Activated CD4-positive, alpha-beta T cell treated with anti-CD3 and anti-CD28 coated beads, Interleukin-2, amount 10 ng/mL, durations not matched to agents 7 days and 5 days (primary cell): ENCODE results near the gene PDE4D. TPM values are rescaled to one million over a fixed set of nuclear protein-coding genes. Genes with fewer than 3 reads are reported as not detected.

Experiments
- CTCF ChIA-PET: fragments of 350-600 bp; sonication (Branson Sonifier 250); formaldehyde crosslinking; loops from one replicate; lab custom pipeline; 2021; ENCODE audit warnings: antibody characterized with exemption; lab: Charles Lee
- POLR2A ChIA-PET: fragments of 350-600 bp; sonication (Branson Sonifier 250); formaldehyde crosslinking; loops from one replicate; lab custom pipeline; 2021; ENCODE audit warnings: antibody characterized with exemption; lab: Charles Lee
- DNase-seq: peaks from one replicate; pipeline ENCODE4 v3.0.0-alpha.2; 2020
- H3K27ac Mint-ChIP-seq: one replicate; pipeline ENCODE4 v1.8.0; 2021; ENCODE audit warnings: mild to moderate bottlenecking, moderate library complexity, mixed read lengths
- H3K27me3 Mint-ChIP-seq: one replicate; pipeline ENCODE4 v1.8.0; 2021; ENCODE audit warnings: mixed read lengths
- H3K36me3 Mint-ChIP-seq: one replicate; pipeline ENCODE4 v1.8.0; 2021; ENCODE audit warnings: low read depth, mixed read lengths
- H3K4me1 Mint-ChIP-seq: one replicate; pipeline ENCODE4 v1.8.0; 2021; ENCODE audit warnings: mixed read lengths
- H3K4me3 Mint-ChIP-seq: one replicate; pipeline ENCODE4 v1.8.0; 2021; ENCODE audit warnings: mild to moderate bottlenecking, moderate library complexity, mixed read lengths
- H3K9me3 Mint-ChIP-seq: one replicate; pipeline ENCODE4 v1.8.0; 2021; ENCODE audit warnings: mixed read lengths
- total RNA-seq, 2 experiments: library from RNA; stranded (reverse); gene quantifications; one replicate each; pipeline ENCODE4 v1.2.3, GENCODE V29; 2021

Gene PDE4D
- total RNA-seq, 2 experiments from 2014 or later = 62.0 to 67.8 TPM

DNA sequence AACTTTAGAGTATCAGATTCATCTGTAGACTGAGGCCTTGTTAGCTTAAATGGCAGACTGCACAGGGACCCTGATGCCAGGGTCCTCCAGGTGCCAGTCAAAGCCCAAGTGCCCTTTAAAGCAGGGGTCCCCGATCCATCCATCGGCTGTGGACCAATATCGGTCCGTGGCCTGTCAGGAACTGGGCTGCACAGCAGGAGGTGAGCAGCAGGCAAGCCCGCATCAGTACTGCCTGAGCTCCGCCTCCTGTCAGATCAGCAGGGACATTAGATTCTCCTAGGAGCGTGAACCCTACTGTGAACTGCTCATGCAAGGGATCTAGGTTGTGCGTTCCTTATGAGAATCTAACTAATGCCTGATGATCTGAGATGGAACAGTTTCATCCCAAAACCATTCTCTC is 907.2 kb downstream of the PDE4D start:
- Mint-ChIP-seq H3K4me1 (peaks cover 2% of the 10 kb centered on the region), H3K4me3 (no peak overlapping the region), H3K36me3 (peaks cover 75% of the 10 kb centered on the region), H3K27me3 (no peaks in the 10 kb centered on the region), H3K27ac (no peak overlapping the region), H3K9me3 (peaks cover 5% of the 10 kb centered on the region)
- no peak for DNase-seq
- ChIA-PET CTCF (interaction anchor here (1.3 to 1.4 kb wide), 2 partner anchors 9 to 13 kb away, joined by 4 read pairs; no protein-coding TSS in a partner anchor), POLR2A (no interaction called here)

DNA sequence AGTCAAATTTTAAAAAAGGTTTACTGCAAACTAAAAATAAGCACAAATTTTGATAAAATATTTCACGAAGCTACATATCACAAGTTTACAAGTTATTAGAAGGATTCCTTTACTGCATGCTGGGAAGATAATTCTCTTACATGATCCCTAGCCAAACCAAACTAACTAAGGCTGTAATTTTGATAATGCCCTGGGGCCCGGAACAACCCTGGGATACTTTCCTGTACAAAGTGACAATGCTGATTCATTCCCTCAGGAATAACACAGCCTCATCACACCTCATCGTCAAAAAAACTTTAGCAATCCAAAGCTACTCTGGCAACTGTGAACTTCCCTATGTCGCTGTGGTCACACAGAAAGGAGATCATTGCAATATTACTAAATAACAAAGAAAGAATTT is 907.8 kb downstream of the PDE4D start:
- Mint-ChIP-seq H3K9me3 (peaks cover 5% of the 10 kb centered on the region), H3K4me1 (peaks cover 4% of the 10 kb centered on the region), H3K27ac (no peak overlapping the region), H3K27me3 (no peaks in the 10 kb centered on the region), H3K4me3 (no peak overlapping the region), H3K36me3 (peaks cover 75% of the 10 kb centered on the region)
- ChIA-PET POLR2A (no interaction called here), CTCF (interaction anchor here (1.3 to 1.4 kb wide), 2 partner anchors 10 to 14 kb away, joined by 4 read pairs; no protein-coding TSS in a partner anchor)
- no peak for DNase-seq

- ChIA-PET POLR2A (no interaction called here), CTCF (interaction anchor here (1.2 to 1.4 kb wide), 3 partner anchors 10 to 32 kb away, joined by 4 read pairs; no protein-coding TSS in a partner anchor)
- Mint-ChIP-seq H3K4me3 (no peak overlapping the region), H3K9me3 (peaks cover 5% of the 10 kb centered on the region), H3K27me3 (no peaks in the 10 kb centered on the region), H3K27ac (no peak overlapping the region), H3K36me3 (peaks cover 77% of the 10 kb centered on the region), H3K4me1 (peaks cover 4% of the 10 kb centered on the region)
- DNase-seq = no peak
These were observed 908.2 kb downstream of the PDE4D start for GRCh38 chr5:58985311-58985710.

GRCh38 chr5:58983526-58984452 is 909.7 kb downstream of the PDE4D start:
- Mint-ChIP-seq H3K27me3 (no peaks in the 10 kb centered on the region), H3K4me3 (no peak overlapping the region), H3K27ac (no peak overlapping the region), H3K4me1 (peaks cover 2% of the 10 kb centered on the region), H3K9me3 (peaks cover 5% of the 10 kb centered on the region), H3K36me3 (peaks cover 75% of the 10 kb centered on the region)
- CTCF ChIA-PET = interaction anchor here (1.2 to 1.3 kb wide), 2 partner anchors 15 to 34 kb away, joined by 3 to 4 read pairs; no protein-coding TSS in a partner anchor
- no peak for DNase-seq
- POLR2A ChIA-PET = no interaction called here

DNA sequence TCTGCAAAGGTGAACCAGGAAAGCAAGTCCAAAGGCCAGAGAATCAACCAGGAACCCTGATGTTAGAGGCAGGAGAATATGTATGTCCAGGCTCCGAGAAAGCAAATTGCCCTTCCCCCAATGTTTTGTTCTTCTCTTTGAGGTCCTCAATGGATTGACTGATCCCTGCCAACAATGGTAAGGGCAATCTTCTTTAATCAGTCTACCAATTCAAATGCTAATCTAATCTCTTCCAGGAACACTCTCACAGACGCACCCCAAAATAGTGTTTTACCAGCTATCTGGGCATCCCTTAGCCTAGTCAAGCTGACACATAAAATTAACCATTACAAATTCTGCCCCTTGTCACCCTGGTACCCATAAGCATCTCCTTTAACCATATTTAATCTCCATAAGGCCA is 912.6 kb downstream of the PDE4D start:
- peaks cover 77% of the 10 kb centered on the region for H3K36me3 Mint-ChIP-seq
- H3K9me3 Mint-ChIP-seq = peaks cover 5% of the 10 kb centered on the region
- H3K4me1 Mint-ChIP-seq = peaks cover 2% of the 10 kb centered on the region
- no peaks in the 10 kb centered on the region for H3K27me3 Mint-ChIP-seq
- POLR2A ChIA-PET = no interaction called here
- no peak overlapping the region for H3K27ac Mint-ChIP-seq
- DNase-seq = no peak
- CTCF ChIA-PET = no interaction called here
- H3K4me3 Mint-ChIP-seq = no peak overlapping the region

- no peak for DNase-seq
- ChIA-PET POLR2A (no interaction called here), CTCF (no interaction called here)
- H3K4me1 Mint-ChIP-seq = peaks cover 2% of the 10 kb centered on the region
- H3K27ac Mint-ChIP-seq = peak overlapping the region; percentile 42
- peaks cover 79% of the 10 kb centered on the region for H3K36me3 Mint-ChIP-seq
- no peaks in the 10 kb centered on the region for H3K27me3 Mint-ChIP-seq
- no peak overlapping the region for H3K4me3 Mint-ChIP-seq
- peaks cover 5% of the 10 kb centered on the region for H3K9me3 Mint-ChIP-seq
These were observed 914.4 kb downstream of the PDE4D start for GRCh38 chr5:58979090-58979489.

GRCh38 chr5:58974601-58975000 is 918.9 kb downstream of the PDE4D start:
- ChIA-PET CTCF (no interaction called here), POLR2A (no interaction called here)
- H3K27ac Mint-ChIP-seq = no peak overlapping the region
- H3K27me3 Mint-ChIP-seq = no peaks in the 10 kb centered on the region
- no peaks in the 10 kb centered on the region for H3K9me3 Mint-ChIP-seq
- H3K4me3 Mint-ChIP-seq = no peak overlapping the region
- no peaks in the 10 kb centered on the region for H3K4me1 Mint-ChIP-seq
- DNase-seq = no peak
- H3K36me3 Mint-ChIP-seq = peaks cover 64% of the 10 kb centered on the region

DNA sequence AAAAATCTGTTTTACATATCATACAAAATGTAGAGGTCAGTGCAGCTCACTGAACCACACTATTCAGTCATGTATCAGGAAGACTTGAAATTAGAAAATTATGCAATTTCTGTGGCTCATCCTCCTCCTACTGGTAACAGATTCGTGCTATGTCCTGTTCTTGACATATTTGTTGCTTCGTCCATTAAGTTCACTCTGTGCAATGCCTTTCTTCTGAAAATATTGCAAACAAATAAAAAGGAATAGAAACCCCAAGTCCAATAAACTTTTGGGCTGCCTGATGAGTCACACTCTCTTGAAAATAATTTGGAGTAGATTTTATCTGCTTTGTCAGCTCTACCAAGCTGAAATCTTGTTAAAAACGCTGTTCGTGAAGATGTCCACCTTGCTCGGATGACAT is 919.4 kb downstream of the PDE4D start:
- H3K9me3 Mint-ChIP-seq = no peaks in the 10 kb centered on the region
- no peak overlapping the region for H3K4me3 Mint-ChIP-seq
- ChIA-PET CTCF (no interaction called here), POLR2A (no interaction called here)
- H3K27me3 Mint-ChIP-seq = no peaks in the 10 kb centered on the region
- no peak for DNase-seq
- no peaks in the 10 kb centered on the region for H3K4me1 Mint-ChIP-seq
- H3K36me3 Mint-ChIP-seq = peaks cover 59% of the 10 kb centered on the region
- H3K27ac Mint-ChIP-seq = no peak overlapping the region

GRCh38 chr5:58972301-58972700 is 921.2 kb downstream of the PDE4D start:
- H3K27ac Mint-ChIP-seq = no peak overlapping the region
- H3K9me3 Mint-ChIP-seq = no peaks in the 10 kb centered on the region
- no peaks in the 10 kb centered on the region for H3K27me3 Mint-ChIP-seq
- ChIA-PET POLR2A (no interaction called here), CTCF (no interaction called here)
- no peaks in the 10 kb centered on the region for H3K4me1 Mint-ChIP-seq
- H3K4me3 Mint-ChIP-seq = no peak overlapping the region
- H3K36me3 Mint-ChIP-seq = peaks cover 48% of the 10 kb centered on the region
- DNase-seq = no peak

DNA sequence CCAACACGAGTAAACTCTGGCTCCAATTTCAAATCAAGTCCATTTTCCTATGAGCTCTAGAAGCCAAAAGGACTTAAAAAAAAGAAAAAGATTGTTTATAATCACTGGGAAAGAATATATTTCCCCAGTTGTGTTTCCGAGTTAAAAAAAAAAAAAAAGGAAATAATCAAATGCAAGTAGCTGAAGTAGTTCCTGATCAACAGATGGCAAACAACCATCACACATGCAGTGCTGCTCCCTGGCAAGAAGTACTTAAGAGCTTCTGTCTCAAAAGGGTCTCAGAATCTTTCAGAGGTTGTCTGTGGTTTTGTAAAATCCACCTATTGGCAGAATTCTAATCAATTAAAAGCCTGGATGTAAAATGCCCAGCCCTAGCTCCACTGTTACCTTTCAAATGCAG is 922.8 kb downstream of the PDE4D start:
- Mint-ChIP-seq H3K27me3 (no peaks in the 10 kb centered on the region), H3K36me3 (peaks cover 33% of the 10 kb centered on the region), H3K4me1 (no peaks in the 10 kb centered on the region), H3K9me3 (no peaks in the 10 kb centered on the region), H3K27ac (no peak overlapping the region), H3K4me3 (no peak overlapping the region)
- no peak for DNase-seq
- POLR2A ChIA-PET = interaction anchor here (0.8 kb wide), 1 partner anchor 51 kb away, joined by 3 read pairs; no protein-coding TSS in a partner anchor
- CTCF ChIA-PET = interaction anchor here (0.6 to 0.9 kb wide), 3 partner anchors 11 to 180 kb away, joined by 3 to 4 read pairs (median 3); no protein-coding TSS in a partner anchor

- ChIA-PET CTCF (interaction anchor here (1.0 to 1.2 kb wide), 3 partner anchors 10 to 204 kb away, joined by 3 to 5 read pairs (median 3); no protein-coding TSS in a partner anchor), POLR2A (no interaction called here)
- H3K27ac Mint-ChIP-seq = no peak overlapping the region
- no peaks in the 10 kb centered on the region for H3K4me1 Mint-ChIP-seq
- H3K4me3 Mint-ChIP-seq = no peak overlapping the region
- no peaks in the 10 kb centered on the region for H3K9me3 Mint-ChIP-seq
- no peaks in the 10 kb centered on the region for H3K27me3 Mint-ChIP-seq
- H3K36me3 Mint-ChIP-seq = peaks cover 27% of the 10 kb centered on the region
- no peak for DNase-seq
These were observed 923.7 kb downstream of the PDE4D start for GRCh38 chr5:58969795-58970194.

DNA sequence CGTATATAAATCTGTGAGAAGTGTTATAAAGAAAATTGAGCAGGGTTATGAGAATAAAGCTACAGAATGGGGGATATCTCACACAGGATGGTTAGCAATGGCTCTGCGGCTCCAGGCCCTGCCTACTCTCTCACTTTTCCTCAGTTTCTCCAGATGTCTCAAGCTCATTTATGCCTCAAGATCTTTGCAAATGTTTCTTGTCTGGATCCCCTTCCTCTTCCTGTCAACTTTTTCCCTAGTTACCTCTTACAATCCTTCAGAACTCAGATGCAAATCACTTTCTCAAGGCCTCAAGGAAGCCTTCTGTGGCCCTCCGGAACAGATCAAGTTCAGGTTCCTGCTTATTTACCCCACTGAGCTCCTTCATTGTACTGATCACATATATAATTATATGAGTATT is 924.3 kb downstream of the PDE4D start:
- Mint-ChIP-seq H3K27ac (no peak overlapping the region), H3K27me3 (no peaks in the 10 kb centered on the region), H3K9me3 (no peaks in the 10 kb centered on the region), H3K36me3 (peaks cover 22% of the 10 kb centered on the region), H3K4me3 (no peak overlapping the region), H3K4me1 (no peaks in the 10 kb centered on the region)
- CTCF ChIA-PET = interaction anchor here (1.0 to 1.2 kb wide), 3 partner anchors 9 to 204 kb away, joined by 3 to 5 read pairs (median 3); no protein-coding TSS in a partner anchor
- POLR2A ChIA-PET = no interaction called here
- DNase-seq = no peak

GRCh38 chr5:58968350-58968749 is 925.2 kb downstream of the PDE4D start:
- H3K4me3 Mint-ChIP-seq = no peak overlapping the region
- DNase-seq = no peak
- H3K27me3 Mint-ChIP-seq = no peaks in the 10 kb centered on the region
- no peaks in the 10 kb centered on the region for H3K4me1 Mint-ChIP-seq
- no peaks in the 10 kb centered on the region for H3K9me3 Mint-ChIP-seq
- ChIA-PET CTCF (interaction anchor here (0.7 to 1.2 kb wide), 3 partner anchors 9 to 205 kb away, joined by 3 to 4 read pairs (median 3); no protein-coding TSS in a partner anchor), POLR2A (no interaction called here)
- H3K36me3 Mint-ChIP-seq = peaks cover 15% of the 10 kb centered on the region
- H3K27ac Mint-ChIP-seq = no peak overlapping the region
